Central memory CD4-positive, alpha-beta T cell (primary cell): ENCODE results near the gene ESPL1.

Experiments
- DNase-seq: peaks from one replicate; pipeline ENCODE4 v3.0.0; 2022

The ESPL1 gene

DNA sequence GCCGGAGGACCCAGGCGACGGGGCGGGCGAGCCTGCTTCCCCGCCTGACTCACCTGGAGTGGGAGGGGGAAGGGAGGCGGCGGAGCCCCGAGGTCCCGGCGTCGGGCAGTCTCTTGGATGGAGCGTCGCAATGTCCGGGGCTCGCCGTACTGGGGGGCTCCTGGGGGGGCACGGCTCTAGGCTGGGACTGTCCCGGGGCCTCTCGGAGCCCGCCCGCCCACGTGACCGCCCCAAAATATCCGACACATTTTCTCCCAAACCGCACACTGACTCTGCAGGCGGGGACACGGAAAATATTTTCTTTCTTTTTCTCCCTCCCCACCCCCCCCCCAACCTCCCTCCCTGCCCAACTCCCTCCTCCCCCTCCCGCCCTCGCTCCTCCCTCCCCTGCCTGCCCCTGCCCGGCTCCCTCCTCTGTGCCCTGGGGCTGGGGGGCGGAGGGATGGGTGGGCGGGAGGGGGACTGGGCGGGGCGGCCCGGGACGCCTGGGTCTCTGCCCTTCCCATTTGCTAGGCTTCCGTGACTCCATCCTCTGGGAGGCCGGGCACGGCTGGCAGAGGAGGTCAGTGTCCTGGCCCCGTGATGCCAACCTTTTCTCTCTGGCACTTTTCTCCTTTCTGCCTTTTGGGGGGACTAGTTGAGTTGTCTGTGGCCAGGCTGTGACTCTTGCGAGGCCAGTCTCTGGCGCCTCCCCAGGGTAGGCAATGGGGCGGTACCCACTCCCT is 36.0 kb upstream of the ESPL1 start, which contains the start of gene RARG:
RARG (minus strand) TSS at position 289 of the 725 bp plus-strand sequence. CDS start 4,664 bp downstream, outside the sequence.
- DNase-seq: peak; percentile 59

DNA sequence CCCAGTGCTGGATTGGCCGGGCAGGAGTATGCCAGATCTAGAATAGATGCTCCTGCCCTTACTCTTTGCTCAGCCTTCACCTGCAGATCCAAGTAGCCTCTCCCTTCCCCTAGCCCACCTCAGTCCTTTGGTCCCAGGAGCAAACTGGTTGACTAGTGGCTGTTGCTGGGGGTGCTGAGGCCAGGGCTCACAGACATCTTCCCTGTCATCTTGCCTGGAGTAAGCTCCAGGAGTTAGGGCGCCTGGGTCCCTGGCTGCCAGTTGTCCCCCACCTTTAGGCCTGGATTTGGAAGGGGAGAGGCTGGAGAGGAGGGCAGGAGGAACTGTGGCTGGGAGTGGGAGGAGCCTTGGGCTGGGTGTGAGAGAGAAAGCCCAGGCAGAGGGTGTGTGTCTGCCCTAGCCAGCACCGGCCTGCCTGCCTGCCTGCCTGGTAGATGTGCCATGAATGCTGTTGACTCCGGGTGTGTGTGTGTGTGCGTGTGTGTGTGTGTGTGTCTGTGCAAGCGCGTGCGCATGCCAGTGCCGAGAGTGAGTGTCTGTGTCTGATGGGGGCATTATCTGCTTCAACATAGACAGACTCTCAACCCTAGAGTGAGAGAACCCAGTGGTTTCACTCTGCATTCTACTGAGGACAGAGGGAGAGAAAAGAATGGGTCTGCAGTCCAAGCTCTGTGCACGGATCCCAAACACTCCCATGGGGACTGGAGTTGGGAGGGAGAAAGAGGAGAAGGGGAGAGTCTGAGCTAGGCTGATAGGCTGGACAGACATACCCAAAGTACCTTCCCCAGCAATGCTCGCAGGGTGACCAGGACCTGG is 35.2 kb upstream of the ESPL1 start:
- peak; percentile 47 for DNase-seq

DNA sequence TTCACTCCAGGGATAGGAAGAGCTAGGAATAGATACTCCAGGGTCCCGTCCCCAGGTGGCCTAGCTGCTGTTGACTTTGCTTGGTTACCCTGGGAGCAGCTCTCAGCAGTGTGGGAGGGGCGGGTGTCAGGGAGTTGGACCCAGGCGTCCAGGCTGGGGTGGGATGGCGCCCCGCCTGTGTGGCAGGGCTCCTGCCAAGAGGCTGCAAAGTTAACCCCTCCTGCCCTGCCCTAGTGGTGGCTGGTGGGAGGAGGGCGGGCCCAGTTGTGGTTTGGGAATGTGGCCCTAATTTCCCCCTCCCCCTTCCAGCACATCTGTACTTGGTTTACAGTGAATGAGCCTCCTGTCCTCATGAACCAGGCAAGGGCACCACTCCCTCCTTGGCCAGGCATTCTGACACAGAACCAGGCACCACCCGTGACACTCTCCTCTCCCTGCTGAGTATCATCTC is 34.4 kb upstream of the ESPL1 start:
- DNase-seq: no peak

DNA sequence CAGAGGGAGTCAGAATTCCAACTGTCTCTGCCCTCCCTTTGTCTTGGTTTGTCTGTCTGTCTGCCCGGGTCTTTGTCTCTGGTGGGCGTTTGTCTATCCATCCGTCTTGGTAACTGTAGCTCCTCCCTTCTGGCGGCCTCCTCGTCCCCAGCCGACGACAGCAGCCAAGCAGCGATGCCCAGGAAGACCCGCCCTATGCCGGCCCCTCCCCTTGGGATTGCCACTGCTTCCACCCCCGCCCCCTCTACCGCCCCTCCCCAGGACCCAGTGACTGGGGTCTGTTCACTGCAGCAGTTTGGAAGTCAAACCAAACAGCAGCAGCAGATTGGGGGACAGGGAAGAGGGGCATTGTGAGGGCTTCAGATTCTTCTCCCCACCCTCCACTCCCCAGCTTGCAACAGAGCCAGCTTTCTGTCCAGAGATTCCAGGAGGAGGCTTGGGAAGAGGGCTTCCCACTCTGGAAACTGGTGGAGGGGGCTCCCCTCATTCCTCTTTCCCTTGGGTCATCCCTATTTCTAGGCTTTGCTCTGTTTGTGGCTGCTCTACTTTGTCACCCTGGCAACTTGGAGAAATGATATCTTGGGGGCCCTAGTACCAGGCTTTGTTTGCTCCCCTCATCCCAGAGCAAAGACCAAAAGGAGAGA is 33.7 kb upstream of the ESPL1 start:
- no peak for DNase-seq

DNA sequence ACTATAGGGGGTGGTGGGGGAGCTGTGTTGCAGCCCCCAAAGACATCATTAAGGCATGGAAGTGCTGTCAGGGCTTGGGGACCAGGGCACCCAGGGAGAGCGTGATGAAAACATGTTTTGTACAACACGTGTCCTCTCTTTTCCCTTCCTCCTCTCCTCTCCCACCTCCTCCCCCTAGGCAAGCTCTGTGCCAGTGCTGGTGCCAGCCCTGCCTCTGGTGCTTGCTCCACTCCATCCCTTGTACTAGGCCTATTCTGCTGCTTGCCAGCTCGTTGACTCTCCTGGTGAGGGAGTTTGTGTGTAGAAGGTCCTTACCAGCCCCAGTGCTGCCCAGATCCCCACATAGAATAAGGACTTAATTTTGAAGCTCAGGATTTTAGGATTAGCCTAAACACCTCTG is 32.9 kb upstream of the ESPL1 start:
- DNase-seq: no peak

DNA sequence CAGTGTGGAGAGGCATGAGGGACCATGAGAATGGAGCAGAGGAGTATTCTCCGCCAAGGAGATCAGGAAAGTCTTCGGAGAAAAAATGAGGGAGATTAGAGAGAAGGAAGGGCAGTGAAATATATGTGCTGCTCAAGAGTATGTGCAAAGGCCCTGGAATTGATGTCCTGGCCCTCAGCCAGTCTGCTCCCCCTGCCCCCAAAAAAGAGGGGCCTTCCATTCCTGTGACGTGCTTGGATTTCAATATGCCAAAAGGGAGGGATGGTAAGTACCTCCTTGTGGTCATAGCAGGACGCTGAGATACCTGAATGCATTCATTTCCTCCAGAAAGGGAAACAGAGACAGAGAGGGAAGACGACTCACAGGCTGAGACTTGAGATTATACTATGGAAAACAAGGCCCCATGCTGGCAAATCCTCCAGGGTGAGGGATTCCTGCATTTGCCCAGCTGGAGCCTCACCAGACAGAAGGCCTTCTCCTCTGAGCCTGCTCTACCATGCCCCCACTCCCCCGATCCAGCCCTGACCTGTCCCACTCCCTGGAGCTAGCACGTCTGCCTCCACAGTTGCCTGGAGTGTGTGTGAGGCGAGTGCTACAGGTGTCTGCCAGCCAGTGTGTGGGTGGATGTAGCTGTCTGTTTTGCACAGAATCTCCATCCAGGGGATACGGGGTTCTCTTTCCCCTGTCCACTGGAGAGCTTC is 32.2 kb upstream of the ESPL1 start:
- no peak for DNase-seq

DNA sequence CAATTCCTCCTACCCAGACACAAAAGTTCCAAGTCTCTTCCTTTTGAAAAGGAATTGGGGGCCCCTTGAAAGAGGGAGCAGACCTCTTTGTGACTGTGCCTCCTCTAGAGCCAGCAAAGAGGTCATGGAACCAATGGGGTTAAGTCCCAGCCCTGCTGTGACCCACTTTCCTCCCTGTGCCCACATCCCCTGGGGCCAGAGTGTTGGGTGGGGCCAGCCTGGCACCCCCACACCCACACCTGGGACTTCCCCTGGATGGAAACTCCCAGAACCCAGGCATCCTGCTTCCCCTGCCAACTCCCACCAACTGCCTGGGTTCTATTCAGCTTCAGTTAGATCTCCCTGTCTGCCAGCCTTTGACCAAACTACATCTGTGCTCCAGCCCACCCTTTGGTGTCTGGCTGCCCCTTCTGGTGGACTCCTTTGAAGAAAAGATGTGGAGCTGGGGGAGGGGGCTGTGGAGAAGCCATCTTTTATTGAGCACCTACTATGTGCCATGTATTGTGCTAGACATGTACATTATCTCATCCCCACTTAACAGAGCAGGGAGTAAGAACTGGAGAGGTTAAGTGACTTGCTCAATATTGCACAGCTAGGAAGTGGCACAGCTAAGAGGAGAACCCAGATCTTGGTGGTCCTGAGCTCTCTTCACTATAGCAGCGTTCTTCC is 31.5 kb upstream of the ESPL1 start:
- DNase-seq: peak; percentile 84

DNA sequence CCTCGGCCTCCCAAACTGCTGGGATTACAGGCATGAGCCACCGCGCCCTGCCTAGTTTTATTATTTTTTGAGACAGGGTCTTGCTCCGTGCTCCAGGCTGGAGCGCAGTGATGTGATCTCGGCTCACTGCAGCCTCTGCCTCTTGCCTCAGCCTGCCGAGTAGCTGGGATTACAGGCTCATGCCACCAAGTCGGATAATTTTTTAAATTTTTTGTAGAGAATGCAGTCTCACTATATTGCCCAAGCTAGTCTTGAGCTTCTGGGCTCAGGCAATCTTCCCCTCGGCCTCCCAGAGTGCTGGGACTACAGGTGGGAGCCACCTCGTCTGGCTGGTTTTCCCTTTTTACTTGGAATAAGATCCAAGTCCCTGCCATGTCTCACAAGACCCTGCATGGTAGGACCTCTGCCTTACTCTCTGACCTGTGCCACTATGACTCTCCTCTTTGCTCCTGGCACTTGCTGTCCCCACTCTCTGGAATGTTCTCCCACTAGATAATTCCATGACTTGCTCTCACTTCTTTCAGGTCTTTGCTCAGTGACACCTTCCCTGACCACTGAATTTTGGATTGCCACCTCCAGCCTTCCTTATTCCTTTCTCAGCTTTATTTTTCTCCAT is 28.3 kb upstream of the ESPL1 start:
- DNase-seq: no peak

DNA sequence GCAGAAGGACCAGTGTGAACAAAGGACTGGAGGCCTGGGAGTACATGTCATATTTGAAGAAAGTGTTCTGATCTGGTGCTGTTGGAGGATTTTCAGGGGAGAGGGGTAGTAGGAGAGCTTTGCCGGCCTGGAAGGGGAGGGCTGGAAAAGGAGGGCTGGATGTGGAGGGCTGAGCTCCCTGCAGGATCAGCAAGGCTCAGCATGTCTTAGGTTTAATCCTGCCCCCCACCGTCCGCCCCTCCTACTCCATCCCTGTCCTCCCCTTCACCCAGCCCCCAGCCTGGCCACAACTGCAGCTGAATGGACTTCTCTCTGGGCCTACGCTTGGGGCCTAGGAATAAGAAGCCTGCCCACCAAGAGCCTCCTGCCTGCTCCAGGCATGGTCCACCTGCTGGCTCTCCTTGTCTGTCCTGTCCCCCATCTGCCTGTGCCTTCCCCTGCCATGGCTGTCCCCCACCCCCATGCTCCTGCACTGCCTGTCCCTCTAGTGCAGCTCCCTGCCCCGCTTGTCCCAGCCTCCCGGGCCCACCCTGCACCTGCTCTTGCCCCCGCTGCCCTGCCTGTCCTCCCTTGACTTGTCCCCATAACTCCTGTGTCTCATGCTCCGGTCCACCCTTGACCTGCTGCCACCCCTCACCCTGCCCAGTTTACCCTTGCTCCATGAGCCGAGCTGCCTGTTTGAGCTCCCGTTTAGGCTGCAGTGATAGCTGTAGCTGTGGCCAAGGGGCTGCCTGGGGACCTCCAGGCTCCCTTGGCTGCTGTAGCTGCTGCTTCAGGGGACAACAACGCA is 26.3 kb upstream of the ESPL1 start:
- no peak for DNase-seq

DNA sequence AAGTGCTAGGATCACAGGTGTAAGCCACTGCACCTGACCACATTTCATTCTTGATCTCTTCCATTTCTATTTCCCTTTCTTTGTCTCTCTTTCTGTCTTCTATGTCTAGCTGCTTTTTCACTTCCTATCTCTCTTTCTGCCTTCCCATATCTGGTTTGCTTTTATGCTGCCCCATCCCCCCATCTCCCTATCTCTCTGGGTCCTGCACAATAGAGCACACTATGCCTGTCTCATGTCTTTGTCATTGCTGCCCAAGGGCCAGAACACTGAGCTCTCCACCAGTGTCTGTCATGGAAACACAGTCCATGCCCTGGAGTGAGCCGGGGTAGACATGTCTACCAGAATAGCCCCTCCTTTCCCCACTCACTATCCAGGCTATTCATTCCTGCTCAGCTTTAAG is 23.8 kb upstream of the ESPL1 start:
- DNase-seq: no peak

DNA sequence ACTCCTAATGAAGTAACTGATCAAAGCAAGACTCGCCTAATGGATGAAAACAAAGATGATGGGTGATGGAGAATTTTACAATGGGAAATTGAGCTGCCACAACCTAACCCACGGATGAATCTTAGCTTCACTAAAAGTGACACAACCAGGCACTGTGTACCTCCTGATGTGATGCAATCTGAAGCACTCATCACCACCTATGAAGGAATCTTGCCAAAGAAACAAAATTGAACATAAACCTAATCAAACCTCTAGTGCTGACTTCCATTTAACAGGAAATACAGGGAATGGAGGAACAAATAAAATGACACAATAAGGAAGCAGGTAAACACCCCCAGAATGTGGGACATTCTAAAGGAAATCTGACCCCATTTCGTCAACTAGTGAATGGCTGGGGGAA is 22.8 kb upstream of the ESPL1 start:
- DNase-seq: no peak

DNA sequence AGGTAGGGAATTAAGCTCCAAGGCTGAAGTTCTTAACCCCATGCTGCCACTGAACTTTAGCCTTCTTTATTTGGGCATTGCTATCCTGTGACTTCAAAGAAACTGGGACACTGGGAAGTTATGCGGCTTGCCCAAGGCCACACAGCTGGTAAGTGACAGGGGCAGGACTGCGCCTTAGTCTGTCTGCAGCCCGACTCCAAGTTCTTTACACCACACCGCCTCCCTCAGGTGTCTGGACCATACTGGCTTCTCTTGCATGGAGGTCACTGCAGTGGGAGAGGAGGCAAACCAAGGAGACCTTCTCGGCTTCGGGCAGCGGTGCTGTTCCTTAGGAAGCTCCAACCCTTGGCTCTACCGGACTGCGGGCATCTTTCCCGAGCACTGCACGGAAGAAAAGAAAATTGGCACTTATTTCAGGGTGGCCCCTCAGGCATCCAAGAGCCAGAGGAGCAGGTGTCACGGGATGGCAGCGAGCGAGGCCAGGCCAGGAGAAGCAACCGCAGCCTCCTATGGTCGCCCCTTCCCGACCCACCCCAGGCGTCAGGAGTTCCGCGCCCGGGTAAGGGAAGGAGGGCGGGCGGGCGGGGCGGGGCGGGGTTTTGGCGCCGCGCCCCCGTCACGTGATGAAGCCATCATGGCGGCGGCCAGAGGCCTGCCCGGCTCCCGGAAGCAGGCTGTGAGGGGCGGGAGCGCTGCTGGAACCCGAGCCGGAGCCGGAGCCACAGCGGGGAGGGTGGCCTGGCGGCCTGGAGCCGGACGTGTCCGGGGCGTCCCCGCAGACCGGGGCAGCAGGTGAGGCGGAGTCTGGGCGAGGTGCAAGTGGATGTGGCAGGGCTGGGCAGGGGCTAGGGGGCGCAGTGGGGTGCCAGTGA is 16.4 kb upstream of the ESPL1 start:
- peak; percentile 66 for DNase-seq

DNA sequence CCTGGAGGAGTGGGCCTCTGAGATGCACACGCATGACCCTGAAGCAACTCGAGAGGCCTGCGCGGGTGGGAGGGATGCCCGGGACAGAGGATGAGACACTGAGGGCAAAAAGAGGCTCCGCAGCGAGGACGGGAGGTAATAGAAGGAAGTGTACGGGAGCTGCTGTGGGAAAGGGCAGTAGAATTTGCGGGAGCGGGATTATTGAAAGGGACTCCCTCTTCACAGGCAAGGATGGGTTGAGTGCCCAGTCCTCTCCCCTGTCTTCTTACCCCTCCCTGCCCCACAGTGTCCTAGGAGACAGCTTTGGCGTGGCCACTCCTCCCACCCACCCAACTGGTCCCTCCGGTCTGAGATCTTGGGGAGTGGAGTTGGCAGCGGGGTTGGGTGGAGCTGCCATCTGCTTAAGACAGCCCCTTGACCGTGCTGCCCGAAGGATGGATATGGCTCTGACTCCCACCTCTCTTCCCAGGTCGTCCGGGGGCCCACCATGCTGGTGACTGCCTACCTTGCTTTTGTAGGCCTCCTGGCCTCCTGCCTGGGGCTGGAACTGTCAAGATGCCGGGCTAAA is 15.7 kb upstream of the ESPL1 start:
- DNase-seq: no peak

DNA sequence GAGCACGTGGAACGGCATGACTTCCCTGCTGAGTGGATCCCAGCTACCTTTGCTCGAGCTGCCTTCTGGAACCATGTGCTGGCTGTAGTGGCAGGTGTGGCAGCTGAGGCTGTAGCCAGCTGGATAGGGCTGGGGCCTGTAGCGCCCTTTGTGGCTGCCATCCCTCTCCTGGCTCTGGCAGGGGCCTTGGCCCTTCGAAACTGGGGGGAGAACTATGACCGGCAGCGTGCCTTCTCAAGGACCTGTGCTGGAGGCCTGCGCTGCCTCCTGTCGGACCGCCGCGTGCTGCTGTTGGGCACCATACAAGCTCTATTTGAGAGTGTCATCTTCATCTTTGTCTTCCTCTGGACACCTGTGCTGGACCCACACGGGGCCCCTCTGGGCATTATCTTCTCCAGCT is 14.8 kb upstream of the ESPL1 start:
- DNase-seq: no peak

DNA sequence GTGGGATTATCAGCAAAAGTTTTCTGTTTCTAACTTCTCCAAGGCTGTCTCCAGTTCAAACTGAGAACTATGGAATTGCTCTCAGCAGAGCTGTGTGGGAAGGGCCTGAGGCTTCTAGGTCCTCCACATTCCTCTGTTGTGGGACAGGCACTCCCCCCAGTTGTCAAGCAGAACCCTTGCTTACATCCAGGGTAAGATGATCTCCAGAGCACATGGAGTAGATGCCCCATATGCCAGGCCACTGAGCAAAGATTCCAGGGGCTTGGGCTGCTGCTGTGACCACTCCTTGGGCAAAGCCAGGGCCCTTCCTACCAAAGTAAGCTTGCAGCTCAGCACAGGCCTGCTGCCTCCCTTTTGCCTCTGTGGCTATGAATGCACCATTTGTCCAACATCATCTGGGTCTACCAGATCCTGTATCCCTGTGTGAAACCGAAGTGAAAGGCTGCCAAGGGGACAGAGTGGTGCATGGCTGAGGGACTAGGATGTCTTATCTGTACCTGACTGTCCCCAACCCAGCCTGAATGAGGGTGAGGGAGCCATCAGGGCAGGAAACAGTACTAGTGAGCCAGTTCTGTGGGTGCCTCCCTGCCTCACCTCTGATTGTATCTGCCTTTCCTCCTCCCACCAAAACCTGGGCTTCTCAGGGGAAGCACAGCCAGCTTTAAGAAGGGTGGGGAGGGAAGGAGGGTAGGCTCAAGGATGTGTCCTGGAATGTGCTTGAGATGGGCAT is 13.1 kb upstream of the ESPL1 start:
- no peak for DNase-seq

DNA sequence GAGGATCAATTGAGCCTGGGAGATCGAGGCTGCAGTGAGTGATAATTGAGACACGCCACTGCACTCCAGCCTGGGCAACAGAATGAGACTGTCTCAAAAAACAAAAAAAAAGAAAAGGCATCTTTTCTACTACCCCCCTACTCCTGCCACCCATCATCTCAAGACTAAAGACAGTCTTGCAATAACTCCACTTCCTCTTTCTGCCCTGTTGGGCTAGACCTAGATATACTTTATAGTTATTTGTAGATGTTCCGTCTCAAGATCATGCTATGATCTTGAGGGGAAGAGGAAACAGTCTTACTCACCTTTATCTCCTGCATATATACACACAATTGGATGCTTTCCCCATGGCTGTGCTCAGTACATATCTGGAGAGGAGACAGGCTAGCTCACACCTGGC is 12.1 kb upstream of the ESPL1 start:
- no peak for DNase-seq

DNA sequence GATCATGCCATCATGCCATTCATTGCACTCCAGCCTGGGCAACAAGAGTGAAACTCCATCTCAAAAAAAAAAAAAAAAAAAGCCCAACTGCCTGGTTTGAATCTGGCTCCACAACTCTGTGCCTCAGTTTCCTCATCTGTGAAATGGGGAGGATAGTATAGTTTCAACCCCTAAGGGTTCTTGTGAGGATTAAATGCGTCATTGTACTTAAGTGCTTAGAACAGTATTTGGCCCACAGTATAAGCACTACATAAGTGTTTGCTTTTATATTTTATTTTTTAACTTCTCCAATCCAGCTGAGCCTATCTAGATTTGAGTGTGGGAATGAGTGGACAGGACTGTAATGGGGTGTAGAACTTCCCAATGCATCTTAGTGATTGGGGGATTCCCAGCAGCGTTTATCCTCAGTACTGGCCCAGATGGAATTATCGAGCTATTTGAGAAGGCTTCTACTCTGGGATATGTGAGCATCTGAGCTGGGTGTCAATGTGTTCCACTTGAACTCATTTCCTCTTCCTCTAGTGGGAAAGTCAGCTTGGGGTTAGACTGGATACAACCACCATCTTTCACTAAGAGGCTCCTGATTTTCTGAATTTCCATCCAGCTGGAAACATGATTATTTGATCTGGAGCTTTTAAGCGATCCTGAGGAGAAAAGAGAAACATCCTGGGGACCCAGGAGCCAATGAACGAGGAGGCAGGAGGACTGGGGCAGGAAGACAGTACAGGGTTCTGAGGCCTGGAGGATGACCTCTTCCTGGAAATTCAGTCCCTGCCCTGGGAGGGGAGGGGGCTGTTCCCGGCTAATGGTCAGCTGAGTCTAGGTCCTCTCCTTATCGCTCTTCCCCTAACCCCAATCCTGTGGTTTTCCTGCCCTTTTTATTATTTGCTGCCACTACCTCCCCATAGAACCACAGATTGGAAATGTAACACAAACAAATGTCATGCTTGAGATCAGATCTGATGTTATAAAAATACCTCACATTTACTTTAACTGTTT is 9.3 kb upstream of the ESPL1 start:
- DNase-seq: no peak

DNA sequence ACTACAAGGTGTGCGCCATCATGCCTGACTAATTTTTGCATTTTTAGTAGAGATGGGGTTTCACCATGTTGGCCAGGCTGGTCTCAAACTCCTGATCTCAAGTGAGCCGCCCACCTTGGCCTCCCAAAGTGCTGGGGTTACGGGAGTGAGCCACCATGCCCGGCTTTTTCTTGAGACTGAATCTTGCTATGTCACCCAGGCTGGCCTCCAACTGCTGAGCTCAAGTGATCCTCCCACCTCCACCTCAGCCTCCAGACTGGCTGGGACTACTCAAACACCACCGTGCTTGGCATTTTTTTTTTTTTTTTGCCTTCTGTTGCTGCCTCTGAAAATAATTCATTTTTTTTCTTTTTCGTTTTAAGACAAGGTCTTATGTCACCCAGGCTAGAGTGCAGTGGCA is 8.2 kb upstream of the ESPL1 start:
- DNase-seq: no peak
